HepG2 (cell line): Measurements from ENCODE around the gene ATP1A1. TPM values are rescaled to one million over a fixed set of nuclear protein-coding genes. Genes with fewer than 3 reads are reported as not detected.

Source experiments
- ATAC-seq: fragments of 200-7000 bp; cut with Tn5 transposase; 3 replicates; pipeline ENCODE4 v1.9.1; 2020; ENCODE audit warnings: mild to moderate bottlenecking, moderate library complexity
- BruUV-seq: library from RNA; stranded (reverse); fragments of 400-500 nt; replicated peaks from 2 replicates; lab custom pipeline; 2021; lab: Mats Ljungman, UMichigan
- CTCF ChIA-PET: fragments of 300-600 bp; formaldehyde crosslinking; extraction: SDS; loops from one replicate; lab custom pipeline; 2021; ENCODE audit warnings: low total read pairs, inconsistent platforms, low intra/inter-chr PET ratio; lab: Yijun Ruan, JAX
- POLR2A ChIA-PET: fragments of 350-600 bp; sonication (Branson Sonifier 250); formaldehyde crosslinking; loops from one replicate; lab custom pipeline; 2020; ENCODE audit warnings: antibody characterized with exemption, inconsistent platforms; lab: Yijun Ruan, JAX
- DNase-seq: peaks from one replicate; pipeline ENCODE4 v3.0.0-alpha.2; 2015; ENCODE audit warnings: low spot score
- FAIRE-seq: peaks from 3 replicates; lab custom pipeline; 2011; peaks lifted over from hg19 to GRCh38; lab: Jason Lieb, UNC
- H2AFZ ChIP-seq: one replicate; pipeline ENCODE4 v1.6.1; 2011; ENCODE audit warnings: low read length, inconsistent platforms
- H3K27ac ChIP-seq: fragments of 300-600 bp; 3 replicates; pipeline ENCODE4 v1.8.0; 2011; ENCODE audit warnings: mixed run types, mild to moderate bottlenecking, mixed read lengths, low read length, inconsistent platforms; ENCODE audit not compliant: insufficient read depth; ENCODE audit errors: extremely low read length
- H3K27me3 ChIP-seq, 2 experiments: fragments of 200-600 bp in 1 of 2; 2 replicates in 1 of 2; 3 replicates in 1 of 2; pipeline versions ENCODE4 v1.6.0 to v1.8.0; 2011; ENCODE audit warnings: low read length in 2 of 2, mild to moderate bottlenecking in 2 of 2, moderate library complexity in 2 of 2, inconsistent platforms in 1 of 2; ENCODE audit not compliant: insufficient read depth in 2 of 2, control insufficient read depth in 1 of 2
- H3K36me3 ChIP-seq, 2 experiments: fragments of 200-600 bp in 1 of 2; replicated peaks in 1 of 2; 2 replicates in 1 of 2; 3 replicates in 1 of 2; pipeline versions ENCODE4 v1.5.1 to v1.8.0; 2011; ENCODE audit warnings: low read length in 2 of 2, inconsistent platforms in 1 of 2; ENCODE audit not compliant: insufficient read depth in 2 of 2, control insufficient read depth in 1 of 2
- H3K4me1 ChIP-seq: 2 replicates; pipeline ENCODE4 v1.5.1; 2012; ENCODE audit warnings: low read length, inconsistent platforms; ENCODE audit not compliant: insufficient read depth
- H3K4me2 ChIP-seq: 2 replicates; pipeline ENCODE4 v1.6.0; 2011; ENCODE audit warnings: low read depth, low read length, inconsistent platforms
- H3K4me3 ChIP-seq, 3 experiments: fragments of 200-600 bp in 1 of 3; sonication (generic), shearing (Covaris generic) in 1 of 3; replicated peaks in 1 of 3; 2 replicates each; pipeline ENCODE4 v1.5.1; 2011 to 2016; ENCODE audit warnings: low read length in 3 of 3, inconsistent platforms in 2 of 3, low read depth in 2 of 3, mild to moderate bottlenecking in 2 of 3, control low read depth in 1 of 3, mixed read lengths in 1 of 3; ENCODE audit not compliant: insufficient read depth in 1 of 3
- H3K79me2 ChIP-seq: one replicate; pipeline ENCODE4 v1.6.1; 2011; ENCODE audit warnings: low read length, inconsistent platforms; ENCODE audit not compliant: insufficient read depth
- H3K9ac ChIP-seq: 2 replicates; pipeline ENCODE4 v1.6.0; 2011; ENCODE audit warnings: mild to moderate bottlenecking, low read depth, low read length, inconsistent platforms; ENCODE audit not compliant: insufficient read depth
- H3K9me3 ChIP-seq: 2 replicates; pipeline ENCODE4 v1.5.1; 2012; ENCODE audit warnings: mild to moderate bottlenecking, low read length
- H4K20me1 ChIP-seq: 2 replicates; pipeline ENCODE4 v1.6.0; 2011; ENCODE audit warnings: inconsistent platforms, mild to moderate bottlenecking, low read length, moderate library complexity; ENCODE audit not compliant: insufficient read depth
- CENPX ChIP-seq: sonication (generic); formaldehyde crosslinking; IDR thresholded peaks from 2 replicates; pipeline ENCODE4 v1.9.0; 2021; ENCODE audit warnings: mild to moderate bottlenecking, missing genetic modification reagents, moderate library complexity
- ESRRA ChIP-seq: sonication (generic); formaldehyde crosslinking; IDR thresholded peaks from 2 replicates; pipeline ENCODE4 v1.5.1; 2020; ENCODE audit warnings: mild to moderate bottlenecking, low read depth, missing genetic modification reagents
- GATA4 ChIP-seq: sonication (generic); IDR thresholded peaks from 2 replicates; pipeline ENCODE4 v1.6.1; 2016; ENCODE audit warnings: antibody characterized with exemption, low read depth, borderline replicate concordance
- MAFK ChIP-seq, 2 experiments: IDR thresholded peaks in 1 of 2; conservative IDR thresholded peaks in 1 of 2; 2 replicates each; pipeline ENCODE4 v1.6.1; 2011; ENCODE audit warnings: improper control_type of control experiment in 2 of 2, low read length in 2 of 2
- MED13 ChIP-seq: sonication (generic); formaldehyde crosslinking; IDR thresholded peaks from 2 replicates; pipeline ENCODE4 v1.5.0; 2020; ENCODE audit warnings: missing genetic modification reagents
- TBL1XR1 ChIP-seq: fragments of 150-350 bp; IDR thresholded peaks from 2 replicates; pipeline ENCODE4 v1.6.1; 2014; ENCODE audit warnings: borderline replicate concordance, low read length; ENCODE audit not compliant: partially characterized antibody
- ZNF274 ChIP-seq: sonication (generic); formaldehyde crosslinking; IDR thresholded peaks from 2 replicates; pipeline ENCODE4 v1.5.1; 2020; ENCODE audit warnings: mild to moderate bottlenecking, missing genetic modification reagents
- ZNF343 ChIP-seq: sonication (generic); formaldehyde crosslinking; IDR thresholded peaks from 2 replicates; pipeline ENCODE4 v1.4.0; 2020; ENCODE audit warnings: mild to moderate bottlenecking, missing genetic modification reagents
- ZNF563 ChIP-seq: sonication (generic); formaldehyde crosslinking; IDR thresholded peaks from 2 replicates; pipeline ENCODE4 v1.8.0; 2022; ENCODE audit warnings: mild to moderate bottlenecking, moderate library complexity, missing genetic modification reagents
- WGBS: methylation state at CpG from one replicate; pipeline ENCODE4 v1.1.6; 2017; ENCODE audit warnings: low lambda C conversion rate; 5-methylcytosine and 5-hydroxymethylcytosine counted together
- in situ Hi-C: cut with HindIII; loops from 2 replicates; pipeline ENCODE4 v1.10.0; 2017; ENCODE audit warnings: low pct_unique_long_range_greater_than_20kb; ENCODE audit not compliant: extremely low pct_ligation_motif_present
- intact Hi-C: fragments of 100-400 bp; cut with micrococcal nuclease; formaldehyde crosslinking; loops from one replicate; pipeline ENCODE4 v1.10.0; 2022; ENCODE audit not compliant: unreplicated experiment
- polyA plus RNA-seq, 8 experiments: library from polyadenylated mRNA; depleted of rRNA in 3 of 8; stranded (reverse) in 7 of 8; unstranded in 1 of 8; fragments of >200 nt; fragmentation: Illumina TruSeq in 4 of 8; extraction: Trizol in 4 of 8; gene quantifications; 2 replicates each; pipeline versions ENCODE4 v1.2.1 to v1.2.3, GENCODE V29; 2011 to 2016; ENCODE audit warnings: low read depth in 4 of 8, missing spikeins in 1 of 8, mixed read lengths in 1 of 8; ENCODE audit not compliant: insufficient read depth in 1 of 8
- total RNA-seq, 5 experiments: library from RNA; depleted of rRNA; stranded (reverse); fragments of >200 nt; fragmentation: Illumina TruSeq; extraction: Trizol; gene quantifications; 2 replicates each; pipeline ENCODE4 v1.2.3, GENCODE V29; 2016; ENCODE audit warnings: low read depth in 1 of 5
- TF ChIP-seq, protein P1 (sequence below): IDR thresholded peaks from 2 replicates; pipeline ENCODE4 v1.6.1; 2012; ENCODE audit warnings: low read depth, low read length, improper control_type of control experiment
- TF ChIP-seq, protein P2 (sequence below): sonication (generic); formaldehyde crosslinking; IDR thresholded peaks from 2 replicates; pipeline ENCODE4 v1.8.0; 2022; ENCODE audit warnings: missing genetic modification reagents, low read depth, mild to moderate bottlenecking, borderline replicate concordance
- TF ChIP-seq, protein P3 (sequence below): sonication (generic); formaldehyde crosslinking; IDR thresholded peaks from 2 replicates; pipeline ENCODE4 v1.4.0; 2020; ENCODE audit warnings: mild to moderate bottlenecking, missing genetic modification reagents

Gene ATP1A1
- total and polyA plus RNA-seq, 2 of the 13 experiments (the other 11 are each of a cell fraction or from before 2014, with no cell fraction given): 280 to 705 TPM

DNA sequence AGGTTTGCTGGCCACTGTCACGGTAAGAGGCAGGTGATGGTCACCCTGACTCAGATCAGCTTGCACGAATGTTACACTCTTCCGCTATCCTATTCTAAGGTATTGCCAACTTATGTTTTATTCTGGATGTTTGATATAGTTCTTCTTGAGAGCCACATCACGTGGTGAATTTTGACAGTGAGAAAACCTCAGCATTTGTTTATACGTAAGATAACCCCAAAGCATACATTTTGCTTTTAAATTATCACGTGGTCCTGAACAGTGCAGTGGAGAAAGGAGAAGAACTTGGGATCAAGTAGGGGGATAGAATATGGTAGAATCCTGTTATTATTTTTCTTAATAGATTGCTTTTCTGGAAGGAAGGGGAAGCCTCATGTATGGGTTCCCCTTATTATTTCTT lies 16.6 kb downstream of the ATP1A1 start:
- Histone ChIP-seq H4K20me1 (peaks cover 4% of the 10 kb centered on the region), H3K27ac (no peak overlapping the region), H3K27me3 (no peaks in the 10 kb centered on the region), H3K4me2 (no peak overlapping the region), H3K4me3 (no peak overlapping the region), H3K9me3 (no peaks in the 10 kb centered on the region), H2AFZ (no peak overlapping the region), H3K36me3 (peaks cover 34 to 97% of the 10 kb centered on the region in 2 experiments), H3K9ac (no peak overlapping the region), H3K4me1 (peaks cover 37% of the 10 kb centered on the region), H3K79me2 (peaks cover 9% of the 10 kb centered on the region)
- CTCF ChIA-PET: no interaction called here
- in situ Hi-C loops (no loop called here), intact Hi-C loops (loop anchor here (5.0 kb wide), 1 partner anchor 252 kb away; no protein-coding TSS in a partner anchor)
- no peak for ATAC-seq
- DNase-seq: no peak
- over 99% methylated on average over 6 of the region's 6 CpGs for WGBS
- no peak for FAIRE-seq
- POLR2A ChIA-PET: no interaction called here
- TF ChIP-seq CENPX (no peak), TBL1XR1 (no peak), ZNF563 (no peak)
- TF ChIP-seq, protein P1, sequence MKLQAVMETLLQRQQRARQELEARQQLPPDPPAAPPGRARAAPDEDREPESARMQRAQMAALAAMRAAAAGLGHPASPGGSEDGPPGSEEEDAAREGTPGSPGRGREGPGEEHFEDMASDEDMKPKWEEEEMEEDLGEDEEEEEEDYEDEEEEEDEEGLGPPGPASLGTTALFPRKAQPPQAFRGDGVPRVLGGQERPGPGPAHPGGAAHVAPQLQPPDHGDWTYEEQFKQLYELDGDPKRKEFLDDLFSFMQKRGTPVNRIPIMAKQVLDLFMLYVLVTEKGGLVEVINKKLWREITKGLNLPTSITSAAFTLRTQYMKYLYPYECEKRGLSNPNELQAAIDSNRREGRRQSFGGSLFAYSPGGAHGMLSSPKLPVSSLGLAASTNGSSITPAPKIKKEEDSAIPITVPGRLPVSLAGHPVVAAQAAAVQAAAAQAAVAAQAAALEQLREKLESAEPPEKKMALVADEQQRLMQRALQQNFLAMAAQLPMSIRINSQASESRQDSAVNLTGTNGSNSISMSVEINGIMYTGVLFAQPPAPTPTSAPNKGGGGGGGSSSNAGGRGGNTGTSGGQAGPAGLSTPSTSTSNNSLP: no peak
- TF ChIP-seq, protein P2, sequence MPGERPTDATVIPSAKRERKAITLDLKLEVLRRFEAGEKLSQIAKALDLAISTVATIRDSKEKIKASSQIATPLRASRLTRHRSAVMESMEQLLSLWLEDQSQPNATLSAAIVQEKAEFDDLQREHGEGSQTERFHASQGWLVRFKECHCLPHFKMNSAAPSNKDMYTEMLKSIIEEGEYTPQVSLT (CRISPR knock-in tag): no peak
- BruUV-seq: no TSS peak

DNA sequence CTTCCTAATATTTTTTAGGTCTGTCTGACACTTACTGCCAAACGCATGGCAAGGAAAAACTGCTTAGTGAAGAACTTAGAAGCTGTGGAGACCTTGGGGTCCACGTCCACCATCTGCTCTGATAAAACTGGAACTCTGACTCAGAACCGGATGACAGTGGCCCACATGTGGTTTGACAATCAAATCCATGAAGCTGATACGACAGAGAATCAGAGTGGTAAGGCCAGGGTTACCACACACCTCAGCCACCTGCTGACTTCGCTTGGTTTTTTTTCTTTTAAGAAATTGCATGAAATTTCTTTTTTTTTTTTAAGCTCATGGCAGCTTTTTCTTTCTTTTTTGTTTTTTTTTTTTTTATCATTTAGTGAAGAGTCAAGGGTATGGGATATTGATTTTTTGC lies 17.2 kb downstream of the ATP1A1 start:
- H3K9me3 ChIP-seq: no peaks in the 10 kb centered on the region
- in situ Hi-C loops: no loop called here
- ATAC-seq (no peak), DNase-seq (no peak), FAIRE-seq (no peak)
- no peak overlapping the region for H2AFZ ChIP-seq
- peaks cover 36 to 97% of the 10 kb centered on the region in 2 experiments for H3K36me3 ChIP-seq
- peaks cover 37% of the 10 kb centered on the region for H3K4me1 ChIP-seq
- WGBS: 96% methylated on average over 5 of the region's 5 CpGs
- H4K20me1 ChIP-seq: peaks cover 4% of the 10 kb centered on the region
- no peak overlapping the region for H3K4me2 ChIP-seq
- intact Hi-C loops: loop anchor here (5.0 kb wide), 1 partner anchor 253 kb away; no protein-coding TSS in a partner anchor
- BruUV-seq: no TSS peak
- ChIA-PET CTCF (no interaction called here), POLR2A (no interaction called here)
- no peak overlapping the region for H3K9ac ChIP-seq
- H3K27me3 ChIP-seq: no peaks in the 10 kb centered on the region
- peaks cover 8% of the 10 kb centered on the region for H3K79me2 ChIP-seq
- no peak overlapping the region for H3K27ac ChIP-seq
- H3K4me3 ChIP-seq: no peak overlapping the region
- no peak for TF ChIP-seq GATA4
- TF ChIP-seq, protein P3, sequence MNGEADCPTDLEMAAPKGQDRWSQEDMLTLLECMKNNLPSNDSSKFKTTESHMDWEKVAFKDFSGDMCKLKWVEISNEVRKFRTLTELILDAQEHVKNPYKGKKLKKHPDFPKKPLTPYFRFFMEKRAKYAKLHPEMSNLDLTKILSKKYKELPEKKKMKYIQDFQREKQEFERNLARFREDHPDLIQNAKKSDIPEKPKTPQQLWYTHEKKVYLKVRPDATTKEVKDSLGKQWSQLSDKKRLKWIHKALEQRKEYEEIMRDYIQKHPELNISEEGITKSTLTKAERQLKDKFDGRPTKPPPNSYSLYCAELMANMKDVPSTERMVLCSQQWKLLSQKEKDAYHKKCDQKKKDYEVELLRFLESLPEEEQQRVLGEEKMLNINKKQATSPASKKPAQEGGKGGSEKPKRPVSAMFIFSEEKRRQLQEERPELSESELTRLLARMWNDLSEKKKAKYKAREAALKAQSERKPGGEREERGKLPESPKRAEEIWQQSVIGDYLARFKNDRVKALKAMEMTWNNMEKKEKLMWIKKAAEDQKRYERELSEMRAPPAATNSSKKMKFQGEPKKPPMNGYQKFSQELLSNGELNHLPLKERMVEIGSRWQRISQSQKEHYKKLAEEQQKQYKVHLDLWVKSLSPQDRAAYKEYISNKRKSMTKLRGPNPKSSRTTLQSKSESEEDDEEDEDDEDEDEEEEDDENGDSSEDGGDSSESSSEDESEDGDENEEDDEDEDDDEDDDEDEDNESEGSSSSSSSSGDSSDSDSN (CRISPR knock-in tag): no peak
- no peak for TF ChIP-seq ESRRA
- TF ChIP-seq MED13 (CRISPR knock-in tag): no peak
- TF ChIP-seq MAFK (conservative IDR thresholded peaks at IDR 0.05 in 1 of 2, IDR thresholded peaks at IDR 0.05 in 1 of 2; ENCODE audit: low read length in 2 of 2): no peak
- no peak for TF ChIP-seq ZNF343 (CRISPR knock-in tag)
- TF ChIP-seq ZNF274 (CRISPR knock-in tag): no peak
